Hepatocyte (in vitro differentiated cells): Measurements from ENCODE around the gene KRT7.

ENCODE experiments used
- CTCF ChIP-seq: fragments of 200-600 bp; sonication (generic); IDR thresholded peaks from 2 replicates; pipeline ENCODE4 v1.5.1; 2016; ENCODE audit warnings: antibody characterized with exemption, mild to moderate bottlenecking; ENCODE audit not compliant: poor library complexity
- EZH2 ChIP-seq: fragments of 200-600 bp; sonication (generic); IDR thresholded peaks from 2 replicates; pipeline ENCODE4 v1.6.1; 2016; ENCODE audit warnings: antibody characterized with exemption, mild to moderate bottlenecking, borderline replicate concordance

GRCh38 chr12:52195065-52195730 is 37.8 kb upstream of the KRT7 start:
- no peak for TF ChIP-seq CTCF
- no peak for TF ChIP-seq EZH2
